Keratinocyte (primary cell): ENCODE results near the gene LGR6. TPM values are rescaled to one million over a fixed set of nuclear protein-coding genes. Genes with fewer than 3 reads are reported as not detected.

Source experiments
- DNase-seq: peaks from one replicate; pipeline ENCODE4 v3.0.0-alpha.2; 2011; ENCODE audit warnings: low read depth, missing footprints, low spot score
- FAIRE-seq: peaks from 2 replicates; lab custom pipeline; 2011; peaks lifted over from hg19 to GRCh38; lab: Jason Lieb, UNC
- H2AFZ ChIP-seq: 2 replicates; pipeline ENCODE4 v1.6.0; 2012; ENCODE audit warnings: low read length, control low read depth, inconsistent platforms; ENCODE audit not compliant: control insufficient read depth
- H3K27ac ChIP-seq: 2 replicates; pipeline ENCODE4 v1.5.1; 2011; ENCODE audit warnings: low read length; ENCODE audit not compliant: control insufficient read depth, insufficient read depth
- H3K27me3 ChIP-seq: 3 replicates; pipeline ENCODE4 v1.6.0; 2011; ENCODE audit warnings: low read length; ENCODE audit not compliant: control insufficient read depth, insufficient read depth; ENCODE audit errors: extremely low read depth
- H3K36me3 ChIP-seq, 2 experiments: 2 replicates in 1 of 2; 3 replicates in 1 of 2; pipeline ENCODE4 v1.5.1; 2011; ENCODE audit warnings: low read length in 2 of 2, mild to moderate bottlenecking in 1 of 2; ENCODE audit not compliant: control insufficient read depth in 2 of 2, insufficient read depth in 2 of 2; ENCODE audit errors: extremely low read depth in 1 of 2
- H3K4me1 ChIP-seq: 3 replicates; pipeline ENCODE4 v1.5.1; 2011; ENCODE audit warnings: low read length; ENCODE audit not compliant: control insufficient read depth, insufficient read depth; ENCODE audit errors: extremely low read depth
- H3K4me2 ChIP-seq: 3 replicates; pipeline ENCODE4 v1.6.0; 2011; ENCODE audit warnings: low read depth, low read length; ENCODE audit not compliant: control insufficient read depth, insufficient read depth; ENCODE audit errors: extremely low read depth
- H3K4me3 ChIP-seq, 3 experiments: fragments of 200-600 bp in 1 of 3; sonication (generic) in 1 of 3; 2 replicates in 2 of 3; 3 replicates in 1 of 3; pipeline ENCODE4 v1.5.1; 2011 to 2016; ENCODE audit warnings: low read length in 3 of 3, mild to moderate bottlenecking in 3 of 3, control low read depth in 2 of 3, inconsistent platforms in 1 of 3, low read depth in 1 of 3, mixed read lengths in 1 of 3, mixed run types in 1 of 3, moderate library complexity in 1 of 3; ENCODE audit not compliant: control insufficient read depth in 2 of 3, insufficient read depth in 2 of 3; ENCODE audit errors: extremely low read depth in 1 of 3
- H3K79me2 ChIP-seq: 2 replicates; pipeline ENCODE4 v1.6.0; 2012; ENCODE audit warnings: low read length; ENCODE audit not compliant: control insufficient read depth, insufficient read depth
- H3K9ac ChIP-seq: 3 replicates; pipeline ENCODE4 v1.6.0; 2011; ENCODE audit warnings: low read length; ENCODE audit not compliant: control insufficient read depth, insufficient read depth; ENCODE audit errors: extremely low read depth
- H3K9me1 ChIP-seq: 3 replicates; pipeline ENCODE4 v1.6.0; 2011; ENCODE audit warnings: low read length; ENCODE audit not compliant: control insufficient read depth, insufficient read depth; ENCODE audit errors: extremely low read depth
- H3K9me3 ChIP-seq: 2 replicates; pipeline ENCODE4 v1.5.1; 2012; ENCODE audit warnings: low read depth, low read length; ENCODE audit not compliant: control insufficient read depth
- H4K20me1 ChIP-seq: 3 replicates; pipeline ENCODE4 v1.6.0; 2011; ENCODE audit warnings: low read length; ENCODE audit not compliant: control insufficient read depth, insufficient read depth; ENCODE audit errors: extremely low read depth
- CTCF ChIP-seq, 3 experiments: IDR thresholded peaks in 1 of 3; conservative IDR thresholded peaks in 1 of 3; optimal IDR thresholded peaks in 1 of 3; 2 replicates in 2 of 3; 3 replicates in 1 of 3; pipeline versions ENCODE3 to v1.5.1; 2011; ENCODE audit warnings: low read length in 3 of 3, mild to moderate bottlenecking in 3 of 3, moderate library complexity in 2 of 3, control low read depth in 1 of 3, inconsistent platforms in 1 of 3; ENCODE audit not compliant: insufficient read depth in 2 of 3; ENCODE audit errors: extremely low read depth in 1 of 3
- EZH2 ChIP-seq: IDR thresholded peaks from one replicate; pipeline ENCODE4 v1.6.1; 2012; ENCODE audit warnings: inconsistent platforms, mild to moderate bottlenecking, low read length, moderate library complexity
- dilution Hi-C: fragments of 300-500 bp; cut with MboI; formaldehyde crosslinking; loops from one replicate; pipeline ENCODE4 v1.7.0; 2020; ENCODE audit warnings: low sequenced_read_pairs; ENCODE audit not compliant: extremely low pct_ligation_motif_present
- polyA plus RNA-seq, 5 experiments: library from polyadenylated mRNA; depleted of rRNA in 3 of 5; stranded (reverse) in 3 of 5; stranded (forward) in 1 of 5; unstranded in 1 of 5; fragments of >200 nt; gene quantifications; 1 replicate in 1 of 5; 2 replicates in 3 of 5; 3 replicates in 1 of 5; pipeline versions ENCODE4 v1.2.1 to v1.2.3, GENCODE V29; 2011 to 2012; ENCODE audit warnings: missing spikeins in 2 of 5, low read depth in 1 of 5, low replicate concordance in 1 of 5

LGR6 gene
- polyA plus RNA-seq, 1 donor (not counting 4 experiments of a cell fraction or from before 2014, with no cell fraction given), result 0.42 TPM

- dilution Hi-C loops, result no loop called here
Observed at GRCh38 chr1:202148391-202148790, 45.2 kb upstream of the LGR6 start.

DNA sequence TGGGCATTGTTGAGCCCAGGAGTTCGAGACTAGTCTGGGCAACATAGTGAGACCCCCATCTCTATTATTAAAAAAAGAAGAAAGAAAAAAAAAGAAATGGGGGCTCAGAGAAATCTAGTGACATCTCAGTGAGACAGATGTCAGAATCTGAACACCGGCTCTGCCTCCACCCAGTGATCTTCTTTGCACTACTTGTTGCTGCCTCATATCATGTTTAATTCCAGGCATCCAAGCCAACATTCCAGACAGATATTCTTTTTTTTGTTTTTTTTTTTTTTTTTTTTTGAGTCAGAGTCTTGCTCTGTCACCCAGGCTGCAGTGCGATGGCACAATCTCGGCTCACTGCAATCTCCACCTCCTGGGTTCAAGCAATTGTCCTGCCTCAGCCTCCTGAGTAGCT, 44.0 kb upstream of the LGR6 start:
- Histone ChIP-seq H3K79me2 (no peaks in the 10 kb centered on the region), H3K27ac (no peak overlapping the region), H4K20me1 (no peaks in the 10 kb centered on the region), H3K4me2 (no peak overlapping the region), H3K27me3 (no peaks in the 10 kb centered on the region), H2AFZ (no peak overlapping the region), H3K9me1 (no peaks in the 10 kb centered on the region), H3K4me1 (peaks cover 9% of the 10 kb centered on the region), H3K36me3 (no peaks in the 10 kb centered on the region), H3K9ac (no peak overlapping the region), H3K9me3 (no peaks in the 10 kb centered on the region), H3K4me3 (no peak overlapping the region)
- TF ChIP-seq EZH2 (no peak), CTCF (optimal IDR thresholded peaks at IDR 0.05 in 1 of 3, IDR thresholded peaks at IDR 0.05 in 1 of 3, conservative IDR thresholded peaks at IDR 0.05 in 1 of 3; ENCODE audit: extremely low read depth in 1 of 3, insufficient read depth in 2 of 3, low read length in 3 of 3) (no peak)
- dilution Hi-C loops, result no loop called here
- FAIRE-seq (no peak), DNase-seq (no peak)

More at GRCh38 chr1:202148391-202148790, 45.2 kb upstream of the LGR6 start:
- FAIRE-seq (no peak), DNase-seq (no peak)
- H2AFZ ChIP-seq, result no peak overlapping the region
- H3K4me3 ChIP-seq, result no peak overlapping the region
- no peak overlapping the region for H3K9ac ChIP-seq
- no peak for TF ChIP-seq CTCF (optimal IDR thresholded peaks at IDR 0.05 in 1 of 3, IDR thresholded peaks at IDR 0.05 in 1 of 3, conservative IDR thresholded peaks at IDR 0.05 in 1 of 3; ENCODE audit: extremely low read depth in 1 of 3, insufficient read depth in 2 of 3, low read length in 3 of 3)
- TF ChIP-seq EZH2, result no peak
- no peaks in the 10 kb centered on the region for H4K20me1 ChIP-seq
- no peaks in the 10 kb centered on the region for H3K36me3 ChIP-seq
- no peak overlapping the region for H3K27ac ChIP-seq
- H3K9me3 ChIP-seq, result no peaks in the 10 kb centered on the region
- peaks cover 10% of the 10 kb centered on the region for H3K79me2 ChIP-seq
- H3K4me1 ChIP-seq, result peaks cover 9% of the 10 kb centered on the region
- H3K4me2 ChIP-seq, result no peak overlapping the region
- no peaks in the 10 kb centered on the region for H3K9me1 ChIP-seq
- H3K27me3 ChIP-seq, result no peaks in the 10 kb centered on the region
